CD4-positive, CD25-positive, alpha-beta regulatory T cell (primary cell): ENCODE results near the gene TELO2. TPM values are rescaled to one million over a fixed set of nuclear protein-coding genes. Genes with fewer than 3 reads are reported as not detected.
A peak's percentile ranks its signal among the peaks of the same experiment; 100 is the strongest.

Experiments used
- ATAC-seq, 2 donors: fragments of 150-1000 bp; cut with Tn5 transposase; one replicate each; pipeline ENCODE4 v1.10.0; 2021; ENCODE audit warnings: low read depth in 2 of 2, moderate number of reproducible peaks in 2 of 2, moderate library complexity in 1 of 2
- DNase-seq, 3 donors: peaks; one replicate each; pipeline versions ENCODE4 v3.0.0 to v3.0.0-alpha.2; 2012 to 2022; ENCODE audit warnings: mixed read lengths in 1 of 3
- H3K27ac ChIP-seq: one replicate; pipeline ENCODE4 v1.7.0; 2013; ENCODE audit warnings: mild to moderate bottlenecking, low read length; ENCODE audit not compliant: insufficient read depth, poor library complexity, severe bottlenecking
- H3K27me3 ChIP-seq: one replicate; pipeline ENCODE4 v1.7.0; 2013; ENCODE audit warnings: low read length; ENCODE audit not compliant: control insufficient read depth, insufficient read depth
- H3K36me3 ChIP-seq: one replicate; pipeline ENCODE4 v1.7.0; 2013; ENCODE audit warnings: mild to moderate bottlenecking, low read length, moderate library complexity; ENCODE audit not compliant: control insufficient read depth, insufficient read depth
- H3K4me1 ChIP-seq: 2 replicates; pipeline ENCODE4 v1.7.0; 2013; ENCODE audit warnings: mild to moderate bottlenecking, low read length; ENCODE audit not compliant: insufficient read depth, control insufficient read depth, poor library complexity, severe bottlenecking
- H3K4me3 ChIP-seq: one replicate; pipeline ENCODE4 v1.7.0; 2013; ENCODE audit warnings: low read depth, mild to moderate bottlenecking, low read length, moderate library complexity
- H3K9me3 ChIP-seq, 2 experiments: 1 replicate in 1 of 2; 2 replicates in 1 of 2; pipeline ENCODE4 v1.7.0; 2013; ENCODE audit warnings: low read length in 2 of 2, mild to moderate bottlenecking in 1 of 2, moderate library complexity in 1 of 2; ENCODE audit not compliant: control insufficient read depth in 2 of 2
- H3K27ac Mint-ChIP-seq, 3 donors: one replicate each; pipeline ENCODE4 v1.8.0; 2020 to 2022; ENCODE audit warnings: mild to moderate bottlenecking in 3 of 3, mixed read lengths in 3 of 3, moderate library complexity in 2 of 3
- H3K27me3 Mint-ChIP-seq: one replicate; pipeline ENCODE4 v1.8.0; 2022; ENCODE audit warnings: mild to moderate bottlenecking, mixed read lengths
- H3K36me3 Mint-ChIP-seq: one replicate; pipeline ENCODE4 v1.8.0; 2020; ENCODE audit warnings: mixed read lengths
- H3K4me1 Mint-ChIP-seq, 4 donors: one replicate each; pipeline ENCODE4 v1.8.0; 2020 to 2022; ENCODE audit warnings: mixed read lengths in 4 of 4, mild to moderate bottlenecking in 1 of 4
- H3K4me3 Mint-ChIP-seq, 4 donors: one replicate each; pipeline ENCODE4 v1.8.0; 2020 to 2022; ENCODE audit warnings: mild to moderate bottlenecking in 4 of 4, mixed read lengths in 4 of 4, moderate library complexity in 3 of 4
- H3K9me3 Mint-ChIP-seq, 7 donors: one replicate each; pipeline ENCODE4 v1.8.0; 2020 to 2022; ENCODE audit warnings: mixed read lengths in 7 of 7, mild to moderate bottlenecking in 3 of 7, moderate library complexity in 2 of 7
- polyA plus RNA-seq, 4 donors: library from polyadenylated mRNA; unstranded; fragments of 300-500 nt; fragmentation: Illumina TruSeq; gene quantifications; one replicate each; pipeline ENCODE4 v1.2.3, GENCODE V29; 2021
- total RNA-seq: library from RNA; stranded (reverse); gene quantifications from one replicate; pipeline ENCODE4 v1.2.3, GENCODE V29; 2022

The TELO2 gene
- total RNA-seq (27.4 TPM), polyA plus RNA-seq (10 to 100 TPM in 3 of 4 donors, 1 to 10 TPM in 1; 9.1 to 15.2 (median 11.6) TPM)

DNA sequence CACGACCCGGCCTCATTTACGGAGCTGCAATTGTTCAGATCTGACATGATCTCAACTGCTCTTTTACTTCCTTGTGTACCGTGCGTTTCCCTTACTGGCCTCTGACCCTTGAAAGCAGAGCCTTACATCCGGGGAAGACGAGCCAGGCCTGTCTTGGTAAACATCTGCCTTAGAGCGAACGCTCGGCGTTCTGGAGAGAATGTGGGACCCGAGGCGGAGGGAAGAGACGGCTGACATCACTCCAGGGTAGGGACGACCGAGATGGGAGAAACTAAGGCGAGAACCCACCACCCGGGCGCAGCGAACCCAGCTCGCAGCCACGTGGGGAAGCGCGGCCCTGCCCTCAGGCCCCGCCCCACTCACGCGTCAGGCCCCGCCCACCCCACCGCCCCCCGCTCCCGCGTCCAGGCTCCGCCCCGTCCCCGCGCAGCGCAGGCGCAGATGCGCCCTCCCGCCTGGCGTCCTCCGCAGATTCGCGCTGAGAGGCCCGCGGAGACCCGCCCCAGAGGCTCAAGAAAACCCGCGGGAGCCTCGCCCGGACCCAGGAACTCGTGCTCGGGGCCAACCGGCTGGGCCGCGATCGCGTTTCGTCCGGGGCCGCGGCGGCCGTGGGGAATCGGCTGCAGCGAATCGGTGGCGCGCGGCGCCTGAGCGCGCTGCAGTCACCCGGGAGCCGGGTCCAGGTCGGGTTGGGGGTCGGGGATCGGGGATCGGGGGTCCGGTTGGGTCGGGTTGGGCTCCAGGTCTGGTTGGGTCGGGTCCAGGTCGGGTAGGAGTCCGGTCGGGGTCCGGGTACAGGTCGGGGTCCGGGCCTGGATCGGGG is at the start of gene TELO2:
Gene TELO2 (plus strand): TSS at position 438 of the 823 bp plus-strand sequence. CDS start 922 bp downstream, outside the sequence.
- Histone ChIP-seq H3K36me3 (no peaks in the 10 kb centered on the region), H3K9me3 (no peaks in the 10 kb centered on the region), H3K4me1 (peaks cover 20% of the 10 kb centered on the region), H3K4me3 (peak within 1 kb of the TSS; percentile 78), H3K27ac (peak within 1 kb of the TSS; percentile 91), H3K27me3 (no peaks in the 10 kb centered on the region)
- ATAC-seq (peak; percentile 84), DNase-seq (peak; percentile 84 to 90 (median 88))
- Mint-ChIP-seq H3K27me3 (no peaks in the 10 kb centered on the region), H3K27ac (peak within 1 kb of the TSS; percentile 100), H3K9me3 (no peaks in the 10 kb centered on the region), H3K4me1 (peaks cover 5 to 25% (median 7%) of the 10 kb centered on the region in 4 donors), H3K4me3 (peak within 1 kb of the TSS; percentile 87 to 99 (median 98)), H3K36me3 (no peaks in the 10 kb centered on the region)

- Histone ChIP-seq H3K4me3 (no peak overlapping the region), H3K4me1 (no peaks in the 10 kb centered on the region), H3K27ac (no peak overlapping the region), H3K27me3 (no peaks in the 10 kb centered on the region), H3K9me3 (no peaks in the 10 kb centered on the region), H3K36me3 (peaks cover 3% of the 10 kb centered on the region)
- ATAC-seq (no peak), DNase-seq (no peak)
- H3K4me1 Mint-ChIP-seq: no peaks in the 10 kb centered on the region
- H3K36me3 Mint-ChIP-seq: no peaks in the 10 kb centered on the region
- H3K4me3 Mint-ChIP-seq: no peak overlapping the region
- H3K27me3 Mint-ChIP-seq: no peaks in the 10 kb centered on the region
- no peak overlapping the region for H3K27ac Mint-ChIP-seq
- H3K9me3 Mint-ChIP-seq: no peaks in the 10 kb centered on the region
Measured at GRCh38 chr16:1443403-1443973, 49.7 kb upstream of the TELO2 start.

DNA sequence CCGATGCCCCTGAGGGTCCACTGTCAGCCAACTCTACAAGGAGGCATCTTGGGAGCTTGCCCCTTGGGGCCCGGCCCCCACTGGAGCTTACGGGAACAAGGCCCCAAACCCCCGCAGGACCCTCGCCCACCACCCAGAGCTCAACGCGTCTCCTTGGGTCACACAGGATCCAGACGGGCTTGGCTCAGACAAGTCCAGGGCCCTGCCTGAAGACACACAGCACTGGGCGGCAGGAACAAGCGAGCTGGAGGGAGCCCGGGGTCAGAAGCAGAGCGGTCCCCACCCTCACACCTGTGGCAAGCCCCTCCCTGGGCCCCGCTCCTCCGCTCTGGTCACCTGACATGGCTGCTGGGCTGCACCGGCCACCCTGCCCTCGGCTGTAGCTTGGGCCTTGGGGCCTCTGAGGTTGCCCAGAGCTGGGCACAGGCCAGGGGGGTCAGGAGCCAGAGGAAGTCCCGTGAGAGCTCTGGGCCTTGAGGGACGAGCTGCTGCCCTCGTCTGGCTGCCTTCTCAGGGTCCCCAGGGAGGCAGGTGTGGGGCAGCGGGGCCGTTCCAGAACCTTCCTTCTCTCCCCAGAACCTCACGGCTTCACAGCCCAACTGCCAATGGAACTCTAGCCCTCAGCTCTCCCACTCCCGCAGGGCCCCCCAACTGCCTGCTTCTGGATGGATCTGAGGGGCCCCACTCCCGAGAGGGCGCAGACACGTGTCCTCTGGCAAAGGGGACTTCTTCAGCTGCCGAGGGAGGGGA is 49.0 kb upstream of the TELO2 start, which contains the start of gene CCDC154:
Gene CCDC154 (minus strand): TSS at position 577 of the 750 bp plus-strand sequence. CDS start 234 bp downstream, at position 343.
- no peaks in the 10 kb centered on the region for H3K27me3 ChIP-seq
- H3K27ac ChIP-seq: no peak within 1 kb of the TSS
- H3K4me1 Mint-ChIP-seq: no peaks in the 10 kb centered on the region
- no peaks in the 10 kb centered on the region for H3K9me3 Mint-ChIP-seq
- H3K4me3 ChIP-seq: no peak within 1 kb of the TSS
- ATAC-seq: no peak
- H3K36me3 Mint-ChIP-seq: no peaks in the 10 kb centered on the region
- no peaks in the 10 kb centered on the region for H3K27me3 Mint-ChIP-seq
- DNase-seq: no peak
- H3K9me3 ChIP-seq: no peaks in the 10 kb centered on the region
- no peak within 1 kb of the TSS for H3K27ac Mint-ChIP-seq
- no peak within 1 kb of the TSS for H3K4me3 Mint-ChIP-seq
- H3K36me3 ChIP-seq: peaks cover 3% of the 10 kb centered on the region
- H3K4me1 ChIP-seq: no peaks in the 10 kb centered on the region

GRCh38 chr16:1444730-1445517 is 48.2 kb upstream of the TELO2 start:
- no peak for DNase-seq
- H3K4me1 ChIP-seq: no peaks in the 10 kb centered on the region
- no peak for ATAC-seq
- H3K36me3 Mint-ChIP-seq: no peaks in the 10 kb centered on the region
- H3K27ac ChIP-seq: no peak overlapping the region
- H3K9me3 Mint-ChIP-seq: no peaks in the 10 kb centered on the region
- H3K4me3 Mint-ChIP-seq: no peak overlapping the region
- no peaks in the 10 kb centered on the region for H3K4me1 Mint-ChIP-seq
- H3K4me3 ChIP-seq: no peak overlapping the region
- H3K27me3 Mint-ChIP-seq: no peaks in the 10 kb centered on the region
- no peaks in the 10 kb centered on the region for H3K27me3 ChIP-seq
- H3K27ac Mint-ChIP-seq: no peak overlapping the region
- H3K36me3 ChIP-seq: peaks cover 3% of the 10 kb centered on the region
- no peaks in the 10 kb centered on the region for H3K9me3 ChIP-seq

DNA sequence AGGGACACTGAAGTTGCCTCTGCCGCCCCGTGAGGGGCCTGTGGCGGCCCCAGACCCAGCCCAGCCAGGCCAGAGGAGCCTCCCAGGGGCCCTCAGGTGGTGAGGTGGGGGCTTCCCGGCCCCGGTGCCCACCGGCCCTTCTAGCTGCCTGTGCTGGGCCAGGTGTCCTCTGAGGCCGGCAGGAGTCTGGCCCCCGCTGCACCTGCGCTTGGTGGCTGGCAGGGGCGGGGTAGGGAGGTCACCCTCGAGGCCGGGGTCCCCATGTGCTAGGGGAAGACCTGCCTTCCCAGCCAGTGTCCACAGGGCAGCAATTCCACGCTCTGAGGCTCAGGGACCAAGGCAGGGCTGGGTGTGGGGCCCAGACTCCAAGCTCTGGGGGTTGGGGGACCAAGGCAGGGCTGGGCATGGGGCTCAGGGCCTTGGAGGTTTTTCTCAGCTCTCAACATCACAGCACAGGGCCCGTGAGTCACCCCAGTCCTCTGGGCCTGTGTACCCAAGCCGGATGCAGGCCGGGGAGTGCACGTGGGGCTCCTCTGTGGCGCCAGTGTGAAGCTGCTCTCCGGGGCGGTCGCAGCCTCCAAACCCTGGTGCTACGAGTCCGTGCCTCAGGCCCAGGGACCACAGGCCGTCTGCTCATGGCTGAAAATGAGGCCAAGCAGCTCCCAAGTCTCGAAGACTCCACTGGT is 47.5 kb upstream of the TELO2 start:
- H3K27me3 ChIP-seq: no peaks in the 10 kb centered on the region
- no peak overlapping the region for H3K4me3 ChIP-seq
- no peak overlapping the region for H3K4me3 Mint-ChIP-seq
- no peaks in the 10 kb centered on the region for H3K27me3 Mint-ChIP-seq
- no peaks in the 10 kb centered on the region for H3K9me3 Mint-ChIP-seq
- no peaks in the 10 kb centered on the region for H3K9me3 ChIP-seq
- ATAC-seq (no peak), DNase-seq (no peak)
- no peaks in the 10 kb centered on the region for H3K4me1 Mint-ChIP-seq
- H3K27ac ChIP-seq: no peak overlapping the region
- H3K4me1 ChIP-seq: no peaks in the 10 kb centered on the region
- H3K27ac Mint-ChIP-seq: no peak overlapping the region
- H3K36me3 Mint-ChIP-seq: no peaks in the 10 kb centered on the region
- H3K36me3 ChIP-seq: peaks cover 3% of the 10 kb centered on the region

GRCh38 chr16:1446296-1447080 is 46.7 kb upstream of the TELO2 start:
- H3K36me3 ChIP-seq: peaks cover 3% of the 10 kb centered on the region
- no peak for DNase-seq
- no peak overlapping the region for H3K4me3 ChIP-seq
- no peaks in the 10 kb centered on the region for H3K27me3 Mint-ChIP-seq
- no peak for ATAC-seq
- H3K4me3 Mint-ChIP-seq: no peak overlapping the region
- H3K4me1 ChIP-seq: no peaks in the 10 kb centered on the region
- no peaks in the 10 kb centered on the region for H3K4me1 Mint-ChIP-seq
- no peaks in the 10 kb centered on the region for H3K27me3 ChIP-seq
- peaks cover 2% of the 10 kb centered on the region for H3K36me3 Mint-ChIP-seq
- H3K27ac Mint-ChIP-seq: no peak overlapping the region
- no peak overlapping the region for H3K27ac ChIP-seq
- H3K9me3 ChIP-seq: no peaks in the 10 kb centered on the region
- H3K9me3 Mint-ChIP-seq: no peaks in the 10 kb centered on the region
